GM21825 (cell line): ENCODE data around the gene C3orf20.
"Not testable (repeated sequence)": the region's sequence is repeated elsewhere in the genome, so short reads cannot be mapped to it uniquely, and the experiment has no call there.

Source experiments
- ATAC-seq: cut with Tn5 transposase; IDR thresholded peaks from one replicate; pipeline ENCODE4 v1.9.1; 2021; ENCODE audit warnings: mild to moderate bottlenecking, moderate library complexity; ENCODE audit not compliant: unreplicated experiment

C3orf20 gene

GRCh38 chr3:14793858-14794234 is 118.9 kb downstream of the C3orf20 start:
- ATAC-seq = no peak

- no peak for ATAC-seq
Observed at GRCh38 chr3:14794435-14794834, 119.5 kb downstream of the C3orf20 start.

DNA sequence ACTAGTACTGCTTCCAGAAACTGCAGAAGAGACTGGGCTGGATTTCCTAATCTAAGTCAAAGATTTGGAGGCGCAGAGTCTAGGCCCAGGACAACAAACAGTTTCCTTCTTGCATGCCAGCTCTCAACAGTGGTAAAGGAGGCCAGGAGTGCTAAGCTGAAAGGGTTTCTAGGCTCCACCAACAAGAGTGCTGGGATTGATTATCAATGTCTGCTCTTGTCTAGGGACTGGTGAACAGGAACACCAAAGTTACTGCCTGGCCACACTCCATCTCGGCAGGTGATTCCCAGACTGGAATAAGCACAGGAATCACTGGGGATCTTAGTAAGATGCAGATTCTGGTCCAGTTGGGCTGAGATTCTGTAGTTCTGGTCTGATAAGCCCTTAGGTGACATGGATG is 121.1 kb downstream of the C3orf20 start:
- ATAC-seq = no peak

- no peak for ATAC-seq
Observed at GRCh38 chr3:14796403-14797077, 121.6 kb downstream of the C3orf20 start.

DNA sequence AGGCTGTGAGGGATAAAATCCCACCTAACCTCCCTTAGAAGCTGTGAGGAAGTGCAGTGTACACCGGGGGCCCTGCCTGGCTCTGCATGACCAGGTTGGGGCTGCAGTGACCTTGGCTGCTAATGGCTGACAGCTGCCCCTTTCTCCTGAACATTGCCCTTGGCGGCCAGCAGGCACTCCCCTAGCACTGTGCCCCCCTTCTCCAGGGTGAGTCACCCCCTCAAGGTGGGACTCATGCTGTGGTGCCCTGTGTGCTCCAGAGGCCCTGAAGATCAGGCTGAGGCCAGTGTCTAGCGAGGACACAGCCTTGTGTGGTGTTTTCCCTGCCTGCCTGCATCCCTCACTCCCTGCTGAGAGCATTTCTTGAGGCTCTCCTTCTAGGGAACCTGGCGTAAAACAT is 122.8 kb downstream of the C3orf20 start:
- ATAC-seq = no peak

DNA sequence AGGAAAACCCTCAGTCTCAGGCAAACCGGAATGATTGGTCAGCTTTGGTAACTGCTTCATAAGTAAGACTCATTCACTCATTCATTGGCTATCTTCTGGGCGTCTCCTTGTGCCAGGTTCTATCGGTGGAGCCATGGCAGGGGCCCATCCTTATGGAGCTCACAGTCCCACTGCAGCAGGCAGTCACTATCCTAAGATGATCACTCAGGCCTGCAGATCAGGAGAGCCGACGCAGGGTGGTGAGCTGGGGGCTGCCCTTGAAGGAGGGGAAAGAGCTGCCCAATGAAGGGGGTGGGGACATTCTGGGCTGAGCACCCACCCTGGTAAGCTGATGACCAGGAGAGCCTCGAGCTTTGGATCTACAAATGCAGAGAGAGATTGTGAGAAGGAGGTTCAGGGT is 123.3 kb downstream of the C3orf20 start:
- no peak for ATAC-seq

- no peak for ATAC-seq
Observed at GRCh38 chr3:14799146-14799545, 124.2 kb downstream of the C3orf20 start.

- ATAC-seq = no peak
Observed at GRCh38 chr3:14801031-14801430, 126.1 kb downstream of the C3orf20 start.

DNA sequence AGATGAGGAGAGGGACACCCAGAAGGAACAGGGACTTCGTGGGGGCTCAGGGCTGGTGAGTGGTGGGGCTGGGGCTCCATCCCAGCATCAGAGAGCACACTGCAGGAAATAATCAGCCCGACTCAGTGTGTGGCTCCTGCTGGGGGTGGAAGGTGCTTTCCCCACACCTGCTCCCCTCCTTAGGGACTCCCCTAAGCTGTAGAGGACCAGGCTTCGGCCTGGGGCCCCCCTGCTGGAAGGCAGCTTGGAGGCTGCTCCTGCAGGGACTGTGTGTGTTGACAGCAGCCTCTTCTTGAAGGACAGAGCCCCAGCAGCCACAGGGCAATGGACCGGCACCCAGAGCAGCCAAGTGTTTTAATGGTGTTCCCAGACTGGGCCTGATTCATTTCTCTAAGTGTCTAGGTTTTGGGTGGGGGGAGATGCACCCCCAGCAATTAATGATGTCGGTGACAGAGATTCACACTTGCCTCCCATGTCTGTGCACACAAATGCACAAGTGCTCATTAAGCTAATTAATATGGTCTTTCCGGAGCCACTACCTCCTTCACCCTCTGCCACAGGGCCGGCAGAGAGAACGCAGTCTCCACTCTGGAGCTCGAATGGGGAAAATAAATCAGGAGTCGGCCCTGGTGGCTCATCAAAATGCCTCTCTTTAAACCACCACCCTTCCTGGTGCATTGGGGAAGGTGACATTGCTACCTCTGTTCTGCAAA is 126.9 kb downstream of the C3orf20 start:
- ATAC-seq = no peak

- no peak for ATAC-seq
Observed at GRCh38 chr3:14802381-14802731, 127.4 kb downstream of the C3orf20 start.

GRCh38 chr3:14803101-14803980 is 128.4 kb downstream of the C3orf20 start:
- ATAC-seq = no peak

DNA sequence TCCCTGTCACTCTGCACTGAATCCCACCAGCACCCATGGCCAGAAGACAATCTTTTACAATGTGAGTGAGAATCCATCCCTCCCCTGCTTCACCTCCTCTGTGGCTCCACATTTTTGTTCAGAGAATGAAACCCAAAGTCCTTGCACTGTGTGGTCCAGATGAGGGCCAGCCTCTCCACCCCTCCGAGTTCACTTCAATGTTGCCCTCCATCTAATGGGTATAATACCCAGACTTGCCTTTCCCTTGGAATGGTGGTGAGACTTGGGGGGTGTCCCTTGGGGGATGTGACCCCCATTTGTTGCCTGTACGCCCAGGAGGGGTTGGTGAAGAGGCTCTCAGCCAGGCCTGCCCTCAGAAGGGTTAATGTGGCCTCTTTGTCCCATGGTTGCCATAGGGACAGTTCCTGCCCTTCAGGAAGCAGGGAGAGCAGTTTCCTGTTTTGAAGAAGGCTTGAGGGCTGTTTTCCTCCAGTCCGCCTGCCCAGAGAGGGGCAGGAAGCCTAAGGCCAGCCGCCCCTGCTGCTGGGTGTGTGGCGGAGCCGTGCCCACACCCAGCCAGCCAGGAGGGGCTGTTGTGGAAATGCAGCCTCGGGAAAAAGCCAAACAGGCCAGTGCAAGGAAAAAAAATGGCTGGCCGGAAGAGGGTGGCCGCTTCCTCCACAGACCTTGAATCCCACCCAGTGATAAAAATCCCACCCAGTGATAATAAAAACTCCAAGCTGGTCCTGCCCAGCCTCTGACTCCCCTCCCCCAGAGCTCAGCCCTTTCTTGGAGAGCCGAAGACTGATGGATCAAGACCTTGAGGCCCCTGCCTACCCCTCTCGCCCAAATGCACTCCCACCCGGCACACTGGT is 129.3 kb downstream of the C3orf20 start:
- no peak for ATAC-seq

DNA sequence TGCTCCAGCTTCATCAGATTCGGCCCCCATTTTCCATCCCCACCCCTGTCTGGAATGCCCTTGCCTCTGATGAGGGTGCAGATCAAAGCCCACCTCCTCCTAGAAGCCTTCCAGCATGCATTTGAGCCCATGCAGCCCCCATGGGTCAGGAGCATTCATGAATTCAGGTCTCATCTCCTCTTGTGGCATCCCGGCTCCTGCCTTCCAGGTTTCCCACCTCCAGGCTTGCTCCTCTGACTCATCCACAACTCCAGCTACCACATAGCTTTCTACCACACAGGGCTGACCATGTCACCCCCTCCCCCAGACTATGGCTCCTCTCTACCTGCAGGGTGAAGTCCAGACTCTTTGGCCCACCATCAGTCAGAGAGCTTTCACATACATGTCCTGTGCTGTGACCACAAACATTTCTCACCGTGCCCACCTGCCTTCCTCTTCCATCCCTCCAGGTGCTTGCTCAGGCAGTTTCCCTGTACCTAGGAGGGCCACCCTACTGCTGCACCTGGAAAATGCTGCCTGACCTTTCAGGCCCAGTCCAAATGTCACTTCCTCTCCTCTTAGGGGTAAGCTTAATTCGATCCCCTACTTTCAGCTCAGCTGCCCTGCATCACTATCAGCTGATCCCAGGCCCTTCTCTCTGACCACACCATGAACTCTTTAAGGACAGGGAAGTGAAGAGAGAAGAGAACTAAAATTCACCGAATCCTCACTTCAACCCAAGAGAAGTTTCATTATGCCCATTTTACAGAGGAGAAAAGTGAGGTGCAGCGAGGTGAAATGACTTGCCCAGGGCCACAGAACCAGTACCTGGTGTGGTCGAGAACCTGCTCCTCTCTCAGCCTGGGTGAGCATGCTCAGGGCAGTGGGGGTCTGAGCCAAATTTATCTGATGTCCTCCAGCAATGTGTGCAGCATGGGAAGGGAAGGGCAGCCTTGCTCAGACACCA is 130.2 kb downstream of the C3orf20 start:
- ATAC-seq = no peak

GRCh38 chr3:14805961-14806537 is 131.1 kb downstream of the C3orf20 start:
- ATAC-seq = no peak

DNA sequence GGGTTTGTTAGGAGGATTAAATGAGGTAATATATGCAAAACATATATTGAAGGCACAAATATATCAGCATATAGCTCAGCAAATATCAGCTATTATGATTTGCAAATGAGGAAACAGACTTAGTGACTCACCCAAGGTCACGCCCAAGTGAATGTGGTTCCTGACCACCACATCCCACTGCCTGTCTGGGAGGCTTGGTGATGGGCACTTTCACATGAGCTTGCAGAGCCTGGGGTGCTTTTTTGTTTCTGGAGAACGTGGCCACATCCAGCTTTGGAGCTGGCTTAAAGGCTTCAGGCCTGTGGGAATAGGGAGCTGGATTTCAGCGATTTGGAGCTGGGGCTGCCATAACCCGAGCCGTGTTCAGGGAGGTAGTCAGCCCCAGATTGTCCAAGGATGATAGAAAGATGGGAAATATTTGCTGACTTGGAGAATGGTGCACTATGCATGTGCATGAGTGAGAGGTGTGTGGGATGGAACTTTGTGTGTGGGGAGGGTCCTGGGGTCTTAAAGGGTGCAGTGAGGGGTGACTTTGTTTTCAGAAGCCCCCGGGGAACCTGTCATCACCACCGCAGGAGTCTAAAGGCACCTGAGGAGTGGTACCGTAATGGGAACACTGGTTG is 131.8 kb downstream of the C3orf20 start:
- no peak for ATAC-seq

- no peak for ATAC-seq
Observed at GRCh38 chr3:14808025-14808424, 133.1 kb downstream of the C3orf20 start.

- ATAC-seq = no peak
Observed at GRCh38 chr3:14808502-14809266, 133.7 kb downstream of the C3orf20 start.

GRCh38 chr3:14809611-14810010 is 134.7 kb downstream of the C3orf20 start:
- ATAC-seq = not testable (repeated sequence)
